ENCODE results near the gene NPHP4. TPM values are rescaled to one million over a fixed set of nuclear protein-coding genes. Genes with fewer than 3 reads are reported as not detected.

NPHP4 gene
- total and polyA plus RNA-seq, 9 of the 15 experiments (the other 6 are each of a cell fraction or from before 2014, with no cell fraction given), result 0.52 to 26.2 (median 6.7) TPM

DNA sequence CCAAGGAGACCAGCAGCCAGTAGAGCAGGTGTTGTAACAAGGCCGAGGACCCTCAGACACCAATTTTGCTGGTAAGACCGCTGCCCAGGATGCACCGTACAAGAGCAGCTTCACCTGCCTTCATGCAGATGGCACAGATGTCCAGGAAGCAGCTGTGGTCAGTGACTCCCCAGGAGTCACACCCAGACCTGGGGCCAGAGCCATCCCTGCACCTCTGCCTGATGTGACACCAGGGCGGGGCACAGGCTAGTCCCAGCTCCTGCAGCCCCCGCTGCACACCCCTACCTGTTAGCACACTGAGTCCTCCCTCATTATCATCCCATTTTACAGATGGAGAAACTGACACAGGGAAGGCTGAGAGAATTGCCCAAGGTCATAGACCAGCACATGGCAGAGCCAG lies 37.1 kb upstream of the NPHP4 start:
- Histone ChIP-seq H3K9me1 (ENCODE audit: control insufficient read depth, insufficient read depth, low read length) (no peaks in the 10 kb centered on the region), H3K4me2 (ENCODE audit: insufficient read depth, low read length) (no peak overlapping the region), H3K4me1 (replicated peaks in 1 of 2; ENCODE audit: control insufficient read depth in 2 of 2, insufficient read depth in 2 of 2, low read length in 2 of 2) (peaks cover 0 to 27% of the 10 kb centered on the region in 2 experiments; a peak in 2 of 5 replicates), H3K27me3 (ENCODE audit: control insufficient read depth in 2 of 2, insufficient read depth in 2 of 2, low read length in 2 of 2) (peaks cover 0 to 5% of the 10 kb centered on the region in 2 experiments; a peak in 2 of 5 replicates), H3K79me2 (ENCODE audit: control insufficient read depth, insufficient read depth, low read length) (no peaks in the 10 kb centered on the region), H4K20me1 (replicated peaks; ENCODE audit: control insufficient read depth, insufficient read depth, low read length) (peaks cover 53% of the 10 kb centered on the region), H3K9me3 (replicated peaks; ENCODE audit: control insufficient read depth, insufficient read depth, low read depth, low read length) (no peaks in the 10 kb centered on the region), H3K9ac (ENCODE audit: insufficient read depth in 1 of 2, low read depth in 2 of 2, low read length in 2 of 2) (no peak overlapping the region), H3K4me3 (no peak overlapping the region), H3K36me3 (ENCODE audit: control insufficient read depth, insufficient read depth, low read length) (no peaks in the 10 kb centered on the region), H2AFZ (ENCODE audit: low read depth, low read length) (no peak overlapping the region), H3K27ac (ENCODE audit: extremely low read depth, low read depth, low read length) (no peak overlapping the region)
- in situ Hi-C loops (cut with MboI), result no loop called here
- ChIA-PET CTCF (ENCODE audit: low intra/inter-chr PET ratio) (no interaction called here), POLR2A (no interaction called here)
- WGBS (ENCODE audit: insufficient coverage, low coverage, missing lambda C conversion rate), result 87% methylated on average over 5 of the region's 5 CpGs
- DNase-seq (ENCODE audit: extremely low read depth in 1 of 4, low spot score in 3 of 4) (no peak), ATAC-seq (no peak), FAIRE-seq (no peak)
- no TSS peak for BruUV-seq (replicated peaks)
- intact Hi-C loops (cut with micrococcal nuclease), result no loop called here
- TF ChIP-seq SIRT6 (IDR thresholded peaks at IDR 0.05; ENCODE audit: low read depth, low read length) (no peak), ZNF436 (CRISPR knock-in tag; IDR thresholded peaks at IDR 0.05) (no peak), PREB (CRISPR knock-in tag; IDR thresholded peaks at IDR 0.05) (no peak), RERE (CRISPR knock-in tag; IDR thresholded peaks at IDR 0.05; ENCODE audit: borderline replicate concordance) (no peak), ELK3 (CRISPR knock-in tag; IDR thresholded peaks at IDR 0.05) (no peak), ZNF764 (CRISPR knock-in tag; IDR thresholded peaks at IDR 0.05; ENCODE audit: low read depth) (no peak), USF1 (CRISPR knock-in tag; IDR thresholded peaks at IDR 0.05) (no peak), ZNF41 (CRISPR knock-in tag; conservative IDR thresholded peaks at IDR 0.05) (no peak), NCOR1 (IDR thresholded peaks at IDR 0.05) (no peak), MTA1 (IDR thresholded peaks at IDR 0.05; ENCODE audit: borderline replicate concordance) (no peak), KAT8 (IDR thresholded peaks at IDR 0.05; ENCODE audit: low read depth) (no peak), STAG1 (CRISPR knock-in tag; IDR thresholded peaks at IDR 0.05; ENCODE audit: borderline replicate concordance) (no peak)
- TF ChIP-seq, protein P1, sequence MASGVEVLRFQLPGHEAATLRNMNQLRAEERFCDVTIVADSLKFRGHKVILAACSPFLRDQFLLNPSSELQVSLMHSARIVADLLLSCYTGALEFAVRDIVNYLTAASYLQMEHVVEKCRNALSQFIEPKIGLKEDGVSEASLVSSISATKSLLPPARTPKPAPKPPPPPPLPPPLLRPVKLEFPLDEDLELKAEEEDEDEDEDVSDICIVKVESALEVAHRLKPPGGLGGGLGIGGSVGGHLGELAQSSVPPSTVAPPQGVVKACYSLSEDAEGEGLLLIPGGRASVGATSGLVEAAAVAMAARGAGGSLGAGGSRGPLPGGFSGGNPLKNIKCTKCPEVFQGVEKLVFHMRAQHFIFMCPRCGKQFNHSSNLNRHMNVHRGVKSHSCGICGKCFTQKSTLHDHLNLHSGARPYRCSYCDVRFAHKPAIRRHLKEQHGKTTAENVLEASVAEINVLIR (CRISPR knock-in tag; IDR thresholded peaks at IDR 0.05), result no peak
